ENCODE results near the gene ABL1. TPM values are rescaled to one million over a fixed set of nuclear protein-coding genes. Genes with fewer than 3 reads are reported as not detected.

Gene ABL1
- total RNA-seq, 2 donors from 2014 or later: 34.9 to 35.8 TPM

- Mint-ChIP-seq H3K27ac (no peak overlapping the region), H3K27me3 (no peaks in the 10 kb centered on the region), H3K4me3 (no peak overlapping the region), H3K4me1 (peaks cover 2% of the 10 kb centered on the region), H3K36me3 (ENCODE audit: low read depth) (peaks cover 11% of the 10 kb centered on the region)
- DNase-seq (no peak), ATAC-seq (no peak)
- H3K9me3 ChIP-seq (ENCODE audit: control insufficient read depth, low read length, poor library complexity, severe bottlenecking): no peaks in the 10 kb centered on the region
Measured at GRCh38 chr9:130877300-130877699, 42.2 kb downstream of the ABL1 start.

DNA sequence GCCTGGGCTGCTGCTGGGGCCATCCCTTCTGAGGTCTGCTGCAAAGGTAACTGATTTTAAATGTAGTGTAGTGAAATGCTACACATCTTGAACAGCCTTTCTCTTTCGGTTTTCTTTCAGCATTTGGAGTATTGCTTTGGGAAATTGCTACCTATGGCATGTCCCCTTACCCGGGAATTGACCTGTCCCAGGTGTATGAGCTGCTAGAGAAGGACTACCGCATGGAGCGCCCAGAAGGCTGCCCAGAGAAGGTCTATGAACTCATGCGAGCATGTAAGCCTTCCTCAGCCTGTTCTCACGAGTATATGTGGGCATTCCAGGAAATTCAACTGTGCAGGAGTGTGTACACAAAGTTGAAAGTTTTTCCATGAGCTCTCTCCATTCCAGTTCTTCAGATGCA lies 43.2 kb downstream of the ABL1 start:
- Mint-ChIP-seq H3K27me3 (no peaks in the 10 kb centered on the region), H3K36me3 (ENCODE audit: low read depth) (peaks cover 10% of the 10 kb centered on the region), H3K27ac (no peak overlapping the region), H3K4me1 (peaks cover 2% of the 10 kb centered on the region), H3K4me3 (no peak overlapping the region)
- H3K9me3 ChIP-seq (ENCODE audit: control insufficient read depth, low read length, poor library complexity, severe bottlenecking): no peaks in the 10 kb centered on the region
- ATAC-seq (no peak), DNase-seq (no peak)

DNA sequence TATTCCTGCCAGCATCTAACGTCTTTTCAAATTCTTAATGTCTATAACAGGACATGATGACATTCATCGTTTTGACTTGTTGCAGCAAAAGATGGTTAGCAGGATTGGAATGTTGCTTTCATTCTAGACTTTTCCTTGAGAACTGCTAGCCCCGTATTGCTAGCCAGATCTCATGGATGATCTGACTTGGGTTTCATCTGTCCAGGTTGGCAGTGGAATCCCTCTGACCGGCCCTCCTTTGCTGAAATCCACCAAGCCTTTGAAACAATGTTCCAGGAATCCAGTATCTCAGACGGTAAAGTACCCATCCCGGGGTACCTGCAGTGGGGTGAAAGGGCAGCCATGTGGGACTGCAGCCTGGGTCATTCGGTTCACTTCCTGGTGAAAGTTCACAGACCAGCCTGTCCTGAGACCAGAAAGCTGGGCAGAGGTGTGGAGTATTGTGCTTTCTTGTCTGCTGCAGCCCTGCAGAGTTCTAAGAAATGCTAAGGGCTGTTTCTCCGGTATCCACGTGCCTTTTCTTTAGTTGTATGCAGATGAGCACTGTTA lies 44.9 kb downstream of the ABL1 start:
- DNase-seq (no peak), ATAC-seq (no peak)
- no peak overlapping the region for H3K4me3 Mint-ChIP-seq
- no peaks in the 10 kb centered on the region for H3K9me3 ChIP-seq (ENCODE audit: control insufficient read depth, low read length, poor library complexity, severe bottlenecking)
- peaks cover 1% of the 10 kb centered on the region for H3K4me1 Mint-ChIP-seq
- peaks cover 6% of the 10 kb centered on the region for H3K36me3 Mint-ChIP-seq (ENCODE audit: low read depth)
- H3K27me3 Mint-ChIP-seq: no peaks in the 10 kb centered on the region
- H3K27ac Mint-ChIP-seq: no peak overlapping the region

- H3K27me3 Mint-ChIP-seq: no peaks in the 10 kb centered on the region
- no peak overlapping the region for H3K27ac Mint-ChIP-seq
- H3K4me3 Mint-ChIP-seq: no peak overlapping the region
- H3K36me3 Mint-ChIP-seq (ENCODE audit: low read depth): peaks cover 6% of the 10 kb centered on the region
- DNase-seq (no peak), ATAC-seq (no peak)
- no peaks in the 10 kb centered on the region for H3K9me3 ChIP-seq (ENCODE audit: control insufficient read depth, low read length, poor library complexity, severe bottlenecking)
- H3K4me1 Mint-ChIP-seq: no peaks in the 10 kb centered on the region
Measured at GRCh38 chr9:130880599-130881220, 45.7 kb downstream of the ABL1 start.

- Mint-ChIP-seq H3K27ac (no peak overlapping the region), H3K4me1 (no peaks in the 10 kb centered on the region), H3K4me3 (no peak overlapping the region), H3K27me3 (no peaks in the 10 kb centered on the region), H3K36me3 (ENCODE audit: low read depth) (peaks cover 6% of the 10 kb centered on the region)
- DNase-seq (no peak), ATAC-seq (no peak)
- no peaks in the 10 kb centered on the region for H3K9me3 ChIP-seq (ENCODE audit: control insufficient read depth, low read length, poor library complexity, severe bottlenecking)
Measured at GRCh38 chr9:130881516-130881915, 46.5 kb downstream of the ABL1 start.

DNA sequence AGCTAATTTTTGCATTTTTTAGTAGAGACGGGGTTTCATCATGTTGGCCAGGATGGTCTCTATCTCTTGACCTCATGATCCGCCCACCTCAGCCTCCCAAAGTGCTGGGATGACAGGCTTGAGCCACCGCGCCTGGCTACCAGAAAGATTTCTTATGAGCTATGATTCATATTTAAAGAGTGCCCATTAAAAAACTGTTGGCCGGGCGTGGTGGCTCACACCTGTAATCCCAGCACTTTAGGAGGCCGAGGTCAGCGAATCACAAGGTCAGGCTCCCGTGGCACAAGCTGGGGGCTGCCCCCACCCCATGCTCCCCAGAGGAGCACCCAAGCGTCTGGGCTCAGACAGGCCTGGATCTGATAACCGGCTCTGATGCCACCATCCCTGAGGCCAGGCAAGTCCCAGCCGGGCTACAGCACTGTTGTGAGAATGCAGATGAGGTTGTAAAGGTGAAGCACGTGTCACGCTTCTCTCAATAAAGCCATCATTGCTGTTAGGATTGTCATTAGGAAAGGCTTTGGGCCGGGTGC lies 47.7 kb downstream of the ABL1 start:
- DNase-seq: no peak
- no peaks in the 10 kb centered on the region for H3K9me3 ChIP-seq (ENCODE audit: control insufficient read depth, low read length, poor library complexity, severe bottlenecking)
- no peaks in the 10 kb centered on the region for H3K27me3 Mint-ChIP-seq
- ATAC-seq: no peak
- no peak overlapping the region for H3K4me3 Mint-ChIP-seq
- no peak overlapping the region for H3K27ac Mint-ChIP-seq
- H3K36me3 Mint-ChIP-seq (ENCODE audit: low read depth): peaks cover 6% of the 10 kb centered on the region
- H3K4me1 Mint-ChIP-seq: no peaks in the 10 kb centered on the region

- Mint-ChIP-seq H3K36me3 (ENCODE audit: low read depth) (peaks cover 6% of the 10 kb centered on the region), H3K4me3 (no peak overlapping the region), H3K4me1 (no peaks in the 10 kb centered on the region), H3K27me3 (no peaks in the 10 kb centered on the region), H3K27ac (no peak overlapping the region)
- DNase-seq: no peak
- no peak for ATAC-seq
- H3K9me3 ChIP-seq (ENCODE audit: control insufficient read depth, low read length, poor library complexity, severe bottlenecking): no peaks in the 10 kb centered on the region
Measured at GRCh38 chr9:130883479-130883878, 48.4 kb downstream of the ABL1 start.

DNA sequence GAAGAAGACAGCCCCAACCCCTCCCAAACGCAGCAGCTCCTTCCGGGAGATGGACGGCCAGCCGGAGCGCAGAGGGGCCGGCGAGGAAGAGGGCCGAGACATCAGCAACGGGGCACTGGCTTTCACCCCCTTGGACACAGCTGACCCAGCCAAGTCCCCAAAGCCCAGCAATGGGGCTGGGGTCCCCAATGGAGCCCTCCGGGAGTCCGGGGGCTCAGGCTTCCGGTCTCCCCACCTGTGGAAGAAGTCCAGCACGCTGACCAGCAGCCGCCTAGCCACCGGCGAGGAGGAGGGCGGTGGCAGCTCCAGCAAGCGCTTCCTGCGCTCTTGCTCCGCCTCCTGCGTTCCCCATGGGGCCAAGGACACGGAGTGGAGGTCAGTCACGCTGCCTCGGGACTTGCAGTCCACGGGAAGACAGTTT lies 49.1 kb downstream of the ABL1 start:
- H3K36me3 Mint-ChIP-seq (ENCODE audit: low read depth): peaks cover 6% of the 10 kb centered on the region

DNA sequence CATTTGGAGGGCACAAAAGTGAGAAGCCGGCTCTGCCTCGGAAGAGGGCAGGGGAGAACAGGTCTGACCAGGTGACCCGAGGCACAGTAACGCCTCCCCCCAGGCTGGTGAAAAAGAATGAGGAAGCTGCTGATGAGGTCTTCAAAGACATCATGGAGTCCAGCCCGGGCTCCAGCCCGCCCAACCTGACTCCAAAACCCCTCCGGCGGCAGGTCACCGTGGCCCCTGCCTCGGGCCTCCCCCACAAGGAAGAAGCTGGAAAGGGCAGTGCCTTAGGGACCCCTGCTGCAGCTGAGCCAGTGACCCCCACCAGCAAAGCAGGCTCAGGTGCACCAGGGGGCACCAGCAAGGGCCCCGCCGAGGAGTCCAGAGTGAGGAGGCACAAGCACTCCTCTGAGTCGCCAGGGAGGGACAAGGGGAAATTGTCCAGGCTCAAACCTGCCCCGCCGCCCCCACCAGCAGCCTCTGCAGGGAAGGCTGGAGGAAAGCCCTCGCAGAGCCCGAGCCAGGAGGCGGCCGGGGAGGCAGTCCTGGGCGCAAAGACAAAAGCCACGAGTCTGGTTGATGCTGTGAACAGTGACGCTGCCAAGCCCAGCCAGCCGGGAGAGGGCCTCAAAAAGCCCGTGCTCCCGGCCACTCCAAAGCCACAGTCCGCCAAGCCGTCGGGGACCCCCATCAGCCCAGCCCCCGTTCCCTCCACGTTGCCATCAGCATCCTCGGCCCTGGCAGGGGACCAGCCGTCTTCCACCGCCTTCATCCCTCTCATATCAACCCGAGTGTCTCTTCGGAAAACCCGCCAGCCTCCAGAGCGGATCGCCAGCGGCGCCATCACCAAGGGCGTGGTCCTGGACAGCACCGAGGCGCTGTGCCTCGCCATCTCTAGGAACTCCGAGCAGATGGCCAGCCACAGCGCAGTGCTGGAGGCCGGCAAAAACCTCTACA lies 49.8 kb downstream of the ABL1 start:
- Mint-ChIP-seq H3K4me1 (no peaks in the 10 kb centered on the region), H3K36me3 (ENCODE audit: low read depth) (peaks cover 4% of the 10 kb centered on the region), H3K27me3 (no peaks in the 10 kb centered on the region), H3K27ac (no peak overlapping the region), H3K4me3 (no peak overlapping the region)
- DNase-seq (no peak), ATAC-seq (no peak)
- H3K9me3 ChIP-seq (ENCODE audit: control insufficient read depth, low read length, poor library complexity, severe bottlenecking): no peaks in the 10 kb centered on the region

More for the DNA sequence above, 49.1 kb downstream of the ABL1 start:
- Mint-ChIP-seq H3K27ac (no peak overlapping the region), H3K4me3 (no peak overlapping the region), H3K27me3 (no peaks in the 10 kb centered on the region), H3K4me1 (no peaks in the 10 kb centered on the region)
- ATAC-seq (no peak), DNase-seq (no peak)
- no peaks in the 10 kb centered on the region for H3K9me3 ChIP-seq (ENCODE audit: control insufficient read depth, low read length, poor library complexity, severe bottlenecking)

GRCh38 chr9:130885484-130886375 lies 50.7 kb downstream of the ABL1 start:
- DNase-seq (no peak), ATAC-seq (no peak)
- peaks cover 4% of the 10 kb centered on the region for H3K36me3 Mint-ChIP-seq (ENCODE audit: low read depth)
- no peak overlapping the region for H3K27ac Mint-ChIP-seq
- no peaks in the 10 kb centered on the region for H3K27me3 Mint-ChIP-seq
- no peaks in the 10 kb centered on the region for H3K9me3 ChIP-seq (ENCODE audit: control insufficient read depth, low read length, poor library complexity, severe bottlenecking)
- H3K4me3 Mint-ChIP-seq: no peak overlapping the region
- no peaks in the 10 kb centered on the region for H3K4me1 Mint-ChIP-seq

DNA sequence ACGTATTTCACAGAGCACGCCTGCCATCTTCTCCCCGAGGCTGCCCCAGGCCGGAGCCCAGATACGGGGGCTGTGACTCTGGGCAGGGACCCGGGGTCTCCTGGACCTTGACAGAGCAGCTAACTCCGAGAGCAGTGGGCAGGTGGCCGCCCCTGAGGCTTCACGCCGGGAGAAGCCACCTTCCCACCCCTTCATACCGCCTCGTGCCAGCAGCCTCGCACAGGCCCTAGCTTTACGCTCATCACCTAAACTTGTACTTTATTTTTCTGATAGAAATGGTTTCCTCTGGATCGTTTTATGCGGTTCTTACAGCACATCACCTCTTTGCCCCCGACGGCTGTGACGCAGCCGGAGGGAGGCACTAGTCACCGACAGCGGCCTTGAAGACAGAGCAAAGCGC lies 51.9 kb downstream of the ABL1 start:
- Mint-ChIP-seq H3K27me3 (no peaks in the 10 kb centered on the region), H3K36me3 (ENCODE audit: low read depth) (peaks cover 4% of the 10 kb centered on the region), H3K27ac (no peak overlapping the region), H3K4me3 (no peak overlapping the region), H3K4me1 (no peaks in the 10 kb centered on the region)
- H3K9me3 ChIP-seq (ENCODE audit: control insufficient read depth, low read length, poor library complexity, severe bottlenecking): no peaks in the 10 kb centered on the region
- ATAC-seq (no peak), DNase-seq (no peak)

- H3K36me3 Mint-ChIP-seq (ENCODE audit: low read depth): peaks cover 4% of the 10 kb centered on the region
Measured at GRCh38 chr9:130887494-130888144, 52.6 kb downstream of the ABL1 start.

More at GRCh38 chr9:130887494-130888144, 52.6 kb downstream of the ABL1 start:
- no peak for ATAC-seq
- Mint-ChIP-seq H3K27me3 (no peaks in the 10 kb centered on the region), H3K4me3 (no peak overlapping the region), H3K4me1 (no peaks in the 10 kb centered on the region), H3K27ac (peak overlapping the region; percentile 21)
- H3K9me3 ChIP-seq (ENCODE audit: control insufficient read depth, low read length, poor library complexity, severe bottlenecking): no peaks in the 10 kb centered on the region
- DNase-seq: no peak
